Mesendoderm (in vitro differentiated cells): ENCODE data around the gene TENM4.

ENCODE experiments used
- DNase-seq: peaks from one replicate; pipeline ENCODE4 v3.0.0; 2013
- H2AK5ac ChIP-seq: 2 replicates; pipeline ENCODE4 v1.6.1; 2013; ENCODE audit warnings: low read length, inconsistent platforms
- H2BK120ac ChIP-seq: 2 replicates; pipeline ENCODE4 v1.6.1; 2013; ENCODE audit warnings: low read depth, mild to moderate bottlenecking, low read length, moderate library complexity, mixed read lengths
- H2BK15ac ChIP-seq: replicated peaks from 2 replicates; pipeline ENCODE4 v1.6.1; 2013; ENCODE audit warnings: low read depth, mild to moderate bottlenecking, moderate library complexity
- H2BK5ac ChIP-seq: 2 replicates; pipeline ENCODE4 v1.6.1; 2013; ENCODE audit warnings: low read length, inconsistent platforms
- H3K18ac ChIP-seq: 2 replicates; pipeline ENCODE4 v1.6.1; 2013; ENCODE audit warnings: mild to moderate bottlenecking, low read length, mixed read lengths
- H3K23ac ChIP-seq: one replicate; pipeline ENCODE4 v1.6.1; 2013; ENCODE audit warnings: low read length
- H3K27ac ChIP-seq: 2 replicates; pipeline ENCODE4 v1.5.1; 2013; ENCODE audit warnings: low read depth, mild to moderate bottlenecking, inconsistent platforms, low read length, moderate library complexity
- H3K27me3 ChIP-seq: 2 replicates; pipeline ENCODE4 v1.6.1; 2013; ENCODE audit warnings: low read length, control low read depth, mild to moderate bottlenecking, inconsistent platforms; ENCODE audit not compliant: insufficient read depth, poor library complexity
- H3K36me3 ChIP-seq: 2 replicates; pipeline ENCODE4 v1.6.1; 2013; ENCODE audit warnings: low read length, inconsistent platforms; ENCODE audit not compliant: control insufficient read depth, insufficient read depth
- H3K4ac ChIP-seq: one replicate; pipeline ENCODE4 v1.6.1; 2013; ENCODE audit warnings: low read depth, mild to moderate bottlenecking, low read length, moderate library complexity
- H3K4me1 ChIP-seq: 2 replicates; pipeline ENCODE4 v1.6.1; 2013; ENCODE audit warnings: low read depth, low read length, inconsistent platforms; ENCODE audit not compliant: control insufficient read depth
- H3K4me2 ChIP-seq: 2 replicates; pipeline ENCODE4 v1.6.1; 2013; ENCODE audit warnings: low read length
- H3K4me3 ChIP-seq: 2 replicates; pipeline ENCODE4 v1.5.1; 2013; ENCODE audit warnings: mild to moderate bottlenecking, low read length
- H3K56ac ChIP-seq: one replicate; pipeline ENCODE4 v1.6.1; 2013; ENCODE audit warnings: low read length
- H3K79me1 ChIP-seq: 2 replicates; pipeline ENCODE4 v1.6.1; 2013; ENCODE audit warnings: low read length, inconsistent platforms
- H3K79me2 ChIP-seq: 2 replicates; pipeline ENCODE4 v1.6.1; 2013; ENCODE audit warnings: mild to moderate bottlenecking, low read length; ENCODE audit not compliant: control insufficient read depth, insufficient read depth
- H3K9ac ChIP-seq: 2 replicates; pipeline ENCODE4 v1.6.1; 2013; ENCODE audit warnings: low read length, inconsistent platforms
- H4K5ac ChIP-seq: one replicate; pipeline ENCODE4 v1.6.1; 2013; ENCODE audit warnings: low read length
- H4K8ac ChIP-seq: one replicate; pipeline ENCODE4 v1.6.1; 2013; ENCODE audit warnings: low read depth, mild to moderate bottlenecking, control low read depth, low read length, moderate library complexity
- WGBS: extraction: QIAGEN DNeasy Blood & Tissue Kit; methylation state at CpG from one replicate; pipeline ENCODE4 v1.1.7; 2013; ENCODE audit warnings: low lambda C conversion rate, missing lambda C conversion rate; ENCODE audit not compliant: insufficient coverage; ENCODE audit errors: extremely low coverage; 5-methylcytosine and 5-hydroxymethylcytosine counted together

TENM4 gene

DNA sequence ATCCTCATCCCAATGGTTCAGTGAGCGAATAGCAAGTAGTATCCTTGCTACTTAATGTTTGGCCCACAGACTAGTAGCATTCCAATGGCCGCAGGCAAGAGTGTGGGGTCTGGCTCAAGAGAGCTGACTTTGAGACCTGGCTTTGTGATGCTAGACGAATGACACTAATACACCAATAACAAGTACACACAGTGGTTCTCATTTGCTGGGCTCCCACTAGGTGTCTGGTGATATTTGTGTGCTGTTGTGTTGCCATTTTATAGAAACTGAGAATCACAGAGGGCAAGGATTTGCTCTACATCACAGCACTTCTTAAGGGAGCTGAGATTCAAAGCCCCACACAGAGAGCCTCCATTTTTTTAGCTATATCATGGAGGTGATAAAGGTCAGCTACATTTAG is 351.2 kb downstream of the TENM4 start:
- H3K23ac ChIP-seq, result no peak overlapping the region
- H3K4me1 ChIP-seq, result peaks cover 28% of the 10 kb centered on the region
- no peak overlapping the region for H2BK15ac ChIP-seq
- H4K5ac ChIP-seq, result no peak overlapping the region
- no peak overlapping the region for H3K4me2 ChIP-seq
- no peak overlapping the region for H3K18ac ChIP-seq
- no peak overlapping the region for H3K27ac ChIP-seq
- H4K8ac ChIP-seq, result no peak overlapping the region
- H3K4ac ChIP-seq, result no peak overlapping the region
- no peak for DNase-seq
- no peak overlapping the region for H2BK5ac ChIP-seq
- no peaks in the 10 kb centered on the region for H3K79me2 ChIP-seq
- no peaks in the 10 kb centered on the region for H3K36me3 ChIP-seq
- H3K56ac ChIP-seq, result no peak overlapping the region
- no peaks in the 10 kb centered on the region for H3K79me1 ChIP-seq
- no CpG with 5 or more reads among the region's 3 CpGs for WGBS
- no peak overlapping the region for H3K4me3 ChIP-seq
- no peak overlapping the region for H3K9ac ChIP-seq
- H3K27me3 ChIP-seq, result no peaks in the 10 kb centered on the region
- no peak overlapping the region for H2BK120ac ChIP-seq
- no peak overlapping the region for H2AK5ac ChIP-seq

DNA sequence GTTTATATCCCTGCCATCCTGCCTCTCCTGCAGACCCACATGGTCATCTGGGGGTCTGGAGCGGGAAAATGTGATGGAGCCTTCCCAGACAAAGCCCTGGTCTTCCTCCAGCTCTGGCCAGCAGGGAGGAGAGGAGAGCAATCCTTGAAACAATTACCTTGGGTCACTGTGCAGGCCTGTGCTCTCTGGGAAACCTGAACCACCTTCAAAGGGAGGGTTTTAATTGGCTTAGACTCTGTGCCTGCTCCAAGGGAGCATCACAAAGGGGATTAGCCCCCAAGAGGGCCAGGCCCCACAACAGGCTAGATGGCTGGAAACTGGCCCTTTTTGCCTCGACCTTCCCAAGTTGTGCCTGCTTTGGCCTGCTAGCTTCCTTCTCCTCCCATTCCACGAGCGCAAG is 351.9 kb downstream of the TENM4 start:
- Histone ChIP-seq H4K8ac (no peak overlapping the region), H2BK5ac (no peak overlapping the region), H3K79me1 (no peaks in the 10 kb centered on the region), H3K9ac (peak overlapping the region; percentile 14), H2BK120ac (no peak overlapping the region), H3K79me2 (no peaks in the 10 kb centered on the region), H3K23ac (no peak overlapping the region), H3K36me3 (no peaks in the 10 kb centered on the region), H3K27ac (no peak overlapping the region), H4K5ac (no peak overlapping the region), H3K18ac (peak overlapping the region; percentile 29), H3K56ac (peak overlapping the region; percentile 77), H3K4me1 (peaks cover 24% of the 10 kb centered on the region), H3K4me2 (no peak overlapping the region), H3K4me3 (no peak overlapping the region), H2AK5ac (peak overlapping the region; percentile 25), H3K27me3 (no peaks in the 10 kb centered on the region), H2BK15ac (peak overlapping the region; percentile 80), H3K4ac (peak overlapping the region; percentile 56)
- peak; percentile 54 for DNase-seq
- no CpG with 5 or more reads among the region's 4 CpGs for WGBS

DNA sequence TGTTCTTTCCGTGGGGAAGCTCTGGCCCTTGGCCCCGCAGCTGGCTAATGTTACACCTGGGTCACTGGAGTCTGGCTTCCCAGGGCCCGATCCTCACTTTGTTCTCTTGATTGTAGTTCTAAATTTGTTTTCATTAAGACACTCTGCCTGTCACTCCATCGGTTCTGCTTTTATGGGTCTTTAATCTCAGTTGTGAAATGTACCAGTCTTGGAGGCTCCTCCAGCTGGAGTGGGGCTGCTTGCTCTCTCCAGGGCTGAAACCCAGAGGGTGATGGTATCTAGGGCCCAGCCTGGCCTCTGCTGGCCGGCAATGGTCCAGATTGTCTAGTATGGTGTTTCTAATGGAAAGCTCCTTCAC is 352.9 kb downstream of the TENM4 start:
- Histone ChIP-seq H4K5ac (peak overlapping the region; percentile 84), H3K36me3 (no peaks in the 10 kb centered on the region), H3K18ac (peak overlapping the region; percentile 83), H2AK5ac (peak overlapping the region; percentile 52), H3K79me1 (no peaks in the 10 kb centered on the region), H3K23ac (no peak overlapping the region), H3K56ac (peak overlapping the region; percentile 69), H3K4ac (peak overlapping the region; percentile 46), H3K4me3 (no peak overlapping the region), H3K4me2 (no peak overlapping the region), H3K9ac (peak overlapping the region; percentile 35), H2BK5ac (peak overlapping the region; percentile 64), H3K4me1 (peaks cover 24% of the 10 kb centered on the region), H4K8ac (no peak overlapping the region), H3K27me3 (no peaks in the 10 kb centered on the region), H2BK120ac (peak overlapping the region; percentile 17), H3K79me2 (no peaks in the 10 kb centered on the region), H3K27ac (peak overlapping the region; percentile 91), H2BK15ac (no peak overlapping the region)
- WGBS, result no CpG with 5 or more reads among the region's 5 CpGs
- no peak for DNase-seq

DNA sequence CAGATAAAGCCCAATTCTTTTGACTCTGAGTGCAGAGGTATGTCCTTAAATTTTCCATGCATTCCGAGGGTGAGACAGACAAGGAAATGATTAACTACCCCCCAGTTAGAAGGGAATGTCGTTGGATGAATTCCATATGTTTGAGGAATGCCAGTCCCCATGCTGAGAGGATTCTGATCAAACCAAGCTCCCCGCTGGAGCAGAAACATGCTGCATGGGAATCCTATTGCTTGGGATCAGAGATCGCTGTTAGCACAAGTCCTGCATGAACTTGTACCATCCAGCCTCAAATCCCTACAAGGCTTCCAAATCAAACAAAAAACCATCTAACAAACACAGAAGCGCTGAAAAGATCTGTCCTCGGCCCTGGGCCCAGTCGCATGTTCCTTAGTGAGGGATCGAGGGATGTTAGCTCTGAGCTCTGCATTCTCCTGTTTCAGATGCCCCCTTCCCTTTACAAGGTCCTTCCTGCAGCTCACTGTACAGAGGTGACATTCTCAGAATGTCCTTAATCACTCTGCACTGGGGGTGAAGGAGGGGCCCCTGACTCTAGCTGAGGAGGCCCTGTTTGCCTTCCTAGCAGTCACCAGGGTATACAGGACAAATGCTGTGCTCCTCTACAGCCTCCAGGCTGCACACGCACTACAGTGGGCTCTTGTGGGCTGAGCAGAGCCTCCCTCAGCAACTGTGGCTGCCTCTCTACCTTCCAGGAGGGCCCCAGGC is 353.4 kb downstream of the TENM4 start:
- Histone ChIP-seq H3K36me3 (no peaks in the 10 kb centered on the region), H3K4me1 (peaks cover 24% of the 10 kb centered on the region), H3K79me2 (no peaks in the 10 kb centered on the region), H3K4ac (peak overlapping the region; percentile 46), H4K8ac (no peak overlapping the region), H2BK15ac (no peak overlapping the region), H2BK5ac (peak overlapping the region; percentile 64), H4K5ac (no peak overlapping the region), H2BK120ac (peak overlapping the region; percentile 17), H3K4me2 (no peak overlapping the region), H3K23ac (no peak overlapping the region), H3K18ac (peak overlapping the region; percentile 83), H3K27ac (peak overlapping the region; percentile 91), H3K56ac (peak overlapping the region; percentile 69), H3K27me3 (no peaks in the 10 kb centered on the region), H3K4me3 (no peak overlapping the region), H2AK5ac (no peak overlapping the region), H3K9ac (peak overlapping the region; percentile 35), H3K79me1 (no peaks in the 10 kb centered on the region)
- no CpG with 5 or more reads among the region's 9 CpGs for WGBS
- peak; percentile 98 for DNase-seq

DNA sequence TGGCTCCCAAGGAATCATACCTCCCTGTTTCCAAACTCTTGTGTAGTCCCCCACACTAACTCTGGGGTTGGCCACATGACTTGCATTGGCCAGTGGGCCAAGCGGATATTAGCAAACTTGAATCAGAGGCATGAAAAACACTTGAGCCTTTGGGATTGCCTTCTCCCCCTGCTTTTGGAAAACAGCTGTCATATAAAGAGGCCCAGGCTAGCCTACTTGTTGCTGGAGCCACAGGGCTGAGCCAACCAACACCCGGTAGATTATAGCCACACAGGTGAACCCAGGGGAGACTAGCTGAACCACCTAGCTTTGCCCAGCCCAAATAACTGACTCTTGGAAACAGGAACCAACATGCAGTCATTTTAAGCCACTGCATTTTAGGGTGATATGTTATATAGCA is 354.8 kb downstream of the TENM4 start:
- no CpG with 5 or more reads among the region's 2 CpGs for WGBS
- H3K4me1 ChIP-seq, result peaks cover 24% of the 10 kb centered on the region
- peak overlapping the region; percentile 32 for H2AK5ac ChIP-seq
- peak overlapping the region; percentile 61 for H3K18ac ChIP-seq
- H2BK120ac ChIP-seq, result no peak overlapping the region
- DNase-seq, result no peak
- peak overlapping the region; percentile 65 for H3K4ac ChIP-seq
- no peak overlapping the region for H2BK15ac ChIP-seq
- no peak overlapping the region for H4K8ac ChIP-seq
- no peaks in the 10 kb centered on the region for H3K79me1 ChIP-seq
- no peak overlapping the region for H3K23ac ChIP-seq
- no peaks in the 10 kb centered on the region for H3K27me3 ChIP-seq
- no peaks in the 10 kb centered on the region for H3K36me3 ChIP-seq
- peak overlapping the region; percentile 62 for H3K56ac ChIP-seq
- no peak overlapping the region for H4K5ac ChIP-seq
- H2BK5ac ChIP-seq, result peak overlapping the region; percentile 17
- no peak overlapping the region for H3K4me2 ChIP-seq
- no peak overlapping the region for H3K27ac ChIP-seq
- no peaks in the 10 kb centered on the region for H3K79me2 ChIP-seq
- no peak overlapping the region for H3K4me3 ChIP-seq
- H3K9ac ChIP-seq, result no peak overlapping the region

DNA sequence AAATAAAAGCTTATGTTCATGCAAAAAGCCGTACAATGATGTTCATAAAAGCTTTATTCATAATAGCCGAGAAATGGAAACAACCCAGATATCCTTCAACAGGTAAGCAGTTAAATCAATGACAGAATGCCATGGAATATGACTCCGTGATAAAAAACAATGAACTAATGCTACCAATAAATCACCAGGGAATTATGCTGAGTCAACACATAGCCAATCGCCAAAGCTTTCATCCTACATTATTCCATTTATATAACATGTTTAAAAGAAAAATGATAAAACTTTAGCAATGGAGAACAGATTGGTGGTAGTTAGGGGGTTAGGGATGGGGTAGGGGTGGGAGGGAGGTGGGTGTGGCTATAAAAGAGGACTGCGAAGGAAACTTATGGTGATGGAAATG is 356.4 kb downstream of the TENM4 start:
- Histone ChIP-seq H3K36me3 (no peaks in the 10 kb centered on the region), H3K9ac (no peak overlapping the region), H3K79me2 (no peaks in the 10 kb centered on the region), H3K23ac (no peak overlapping the region), H3K79me1 (no peaks in the 10 kb centered on the region), H4K5ac (no peak overlapping the region), H2BK15ac (no peak overlapping the region), H4K8ac (no peak overlapping the region), H3K18ac (no peak overlapping the region), H3K27me3 (no peaks in the 10 kb centered on the region), H2BK120ac (no peak overlapping the region), H3K4me2 (no peak overlapping the region), H3K27ac (no peak overlapping the region), H3K56ac (no peak overlapping the region), H3K4me3 (no peak overlapping the region), H2AK5ac (no peak overlapping the region), H3K4me1 (peaks cover 24% of the 10 kb centered on the region), H2BK5ac (no peak overlapping the region), H3K4ac (no peak overlapping the region)
- no CpG with 5 or more reads among the region's 5 CpGs for WGBS
- no peak for DNase-seq
